GM21515 (cell line): ENCODE data around the gene CCN5.
"Not testable (repeated sequence)": the region's sequence is repeated elsewhere in the genome, so short reads cannot be mapped to it uniquely, and the experiment has no call there.

ENCODE experiments used
- ATAC-seq: cut with Tn5 transposase; IDR thresholded peaks from one replicate; pipeline ENCODE4 v1.9.1; 2021; ENCODE audit not compliant: unreplicated experiment

The CCN5 gene, protein sequence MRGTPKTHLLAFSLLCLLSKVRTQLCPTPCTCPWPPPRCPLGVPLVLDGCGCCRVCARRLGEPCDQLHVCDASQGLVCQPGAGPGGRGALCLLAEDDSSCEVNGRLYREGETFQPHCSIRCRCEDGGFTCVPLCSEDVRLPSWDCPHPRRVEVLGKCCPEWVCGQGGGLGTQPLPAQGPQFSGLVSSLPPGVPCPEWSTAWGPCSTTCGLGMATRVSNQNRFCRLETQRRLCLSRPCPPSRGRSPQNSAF

DNA sequence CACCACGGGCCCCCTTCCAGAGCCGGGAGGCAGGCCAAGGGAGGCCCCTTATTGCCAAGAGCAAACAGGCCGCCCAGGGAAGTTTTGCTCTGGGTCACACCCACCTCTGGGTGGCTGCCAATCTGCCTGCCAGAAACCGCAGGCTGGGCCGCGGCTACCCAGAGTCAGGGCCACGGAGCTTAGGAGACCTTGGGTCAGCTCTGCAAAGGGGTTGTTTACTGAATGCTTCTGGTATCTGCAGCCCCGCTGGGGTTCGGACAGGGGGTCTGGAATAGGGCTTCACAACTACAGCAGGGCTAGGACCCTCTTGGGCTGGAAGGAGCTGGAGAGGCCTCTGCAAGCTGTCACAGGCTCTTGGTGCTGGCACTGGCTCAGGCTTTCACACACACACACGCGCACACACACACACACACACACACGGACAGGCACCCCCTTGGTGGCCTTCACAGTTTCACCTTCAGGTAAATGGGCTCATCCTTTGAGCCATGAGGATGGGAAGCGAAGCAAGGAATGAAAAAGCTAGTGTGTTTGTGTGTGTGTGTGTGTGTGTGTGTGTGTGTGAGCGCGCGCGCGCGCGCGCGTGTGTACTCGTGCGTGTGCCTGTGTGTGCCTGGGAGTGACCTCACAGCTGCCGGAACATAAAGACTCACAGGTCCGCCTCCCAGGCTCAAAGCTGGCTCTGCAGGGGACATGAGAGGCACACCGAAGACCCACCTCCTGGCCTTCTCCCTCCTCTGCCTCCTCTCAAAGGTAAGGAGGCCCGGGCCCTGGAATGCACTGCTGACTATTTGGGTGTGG, at the start of gene CCN5:
CCN5 (plus strand) TSS at position 669 of the 798 bp plus-strand sequence; CDS start at position 691, 22 bp downstream.
- ATAC-seq: no peak

DNA sequence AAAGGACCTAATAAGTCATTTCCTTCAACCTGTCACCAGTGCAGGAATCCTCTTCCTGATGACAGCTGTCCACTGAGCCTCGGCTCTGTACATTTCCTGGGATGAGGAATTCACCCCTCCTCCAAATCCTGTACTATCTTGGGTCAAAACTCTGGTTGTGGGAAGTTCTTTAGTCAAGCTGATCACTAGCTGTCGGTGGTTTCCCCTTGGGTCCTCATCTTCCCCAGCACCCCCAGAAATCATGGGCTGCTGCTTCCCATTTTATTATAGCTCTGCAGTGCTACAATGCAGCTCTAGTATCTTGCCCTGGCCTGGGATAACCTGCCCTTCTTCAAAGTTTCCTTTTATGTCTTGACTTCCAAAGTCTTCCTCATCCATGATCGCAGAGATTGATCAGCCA, 49.1 kb upstream of the CCN5 start:
- no peak for ATAC-seq

DNA sequence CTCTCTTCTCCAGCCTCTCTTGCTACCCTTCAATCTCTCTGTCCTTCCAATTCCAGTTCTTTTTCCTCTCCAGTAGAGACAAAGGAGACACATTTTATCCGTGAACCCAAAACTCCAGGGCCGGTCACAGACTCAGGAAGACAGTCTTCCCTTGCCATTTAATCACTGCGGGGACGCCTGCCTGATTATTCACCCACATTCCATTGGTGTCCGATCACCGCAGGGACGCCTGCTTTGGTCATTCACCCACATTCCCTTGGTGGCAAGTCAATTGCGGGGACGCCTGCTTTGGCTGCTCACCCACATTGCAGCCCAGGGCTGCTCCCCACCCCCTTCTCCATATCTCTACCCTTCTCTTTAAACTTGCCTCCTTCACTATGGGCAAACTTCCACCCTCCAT, 44.3 kb upstream of the CCN5 start:
- not testable (repeated sequence) for ATAC-seq

DNA sequence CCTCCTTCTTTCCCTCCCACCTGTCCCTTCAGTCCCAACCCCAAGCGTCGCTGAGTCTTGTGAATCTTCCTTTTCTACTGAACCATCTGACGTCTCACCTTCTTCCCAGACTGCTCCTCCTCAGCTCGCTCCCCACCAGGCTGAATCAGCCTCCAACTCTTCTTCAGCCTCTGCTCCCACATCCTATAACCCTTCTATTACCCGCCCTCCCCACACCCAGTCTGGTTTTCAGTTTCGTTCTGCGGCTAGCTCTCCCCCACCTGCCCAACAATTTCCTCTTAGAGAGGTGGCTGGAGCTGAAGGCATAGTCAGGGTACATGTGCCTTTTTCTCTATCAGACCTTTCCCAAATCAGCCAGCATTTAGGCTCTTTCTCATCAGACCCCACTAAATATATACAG, 43.6 kb upstream of the CCN5 start:
- ATAC-seq: not testable (repeated sequence)

DNA sequence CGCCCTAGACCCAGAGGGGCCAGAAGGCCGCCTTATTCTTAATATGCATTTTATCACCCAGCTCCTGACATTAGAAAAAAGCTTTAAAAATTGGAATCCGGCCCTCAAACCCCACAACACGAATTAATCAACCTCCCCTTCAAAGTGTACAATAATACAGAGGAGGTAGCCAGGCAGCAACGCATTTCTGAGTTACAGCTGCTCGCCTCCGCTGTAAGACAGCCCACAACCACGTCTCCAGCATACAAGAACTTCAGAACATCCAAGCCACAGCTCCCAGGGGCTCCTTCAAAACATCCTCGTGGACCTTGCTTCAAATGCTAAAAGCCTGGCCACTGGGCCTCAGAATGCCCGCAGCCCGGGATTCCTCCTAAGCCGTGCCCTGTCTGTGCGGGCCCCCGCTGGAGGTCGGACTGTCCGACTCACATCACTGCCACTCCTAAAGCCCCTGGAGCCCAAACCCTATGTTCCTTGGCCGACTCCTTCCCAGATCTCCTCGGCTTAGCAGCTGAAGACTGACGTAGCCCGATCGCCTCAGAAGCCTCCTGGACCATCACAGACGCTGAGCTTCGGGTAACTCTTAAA, 42.8 kb upstream of the CCN5 start:
- ATAC-seq: not testable (repeated sequence)

DNA sequence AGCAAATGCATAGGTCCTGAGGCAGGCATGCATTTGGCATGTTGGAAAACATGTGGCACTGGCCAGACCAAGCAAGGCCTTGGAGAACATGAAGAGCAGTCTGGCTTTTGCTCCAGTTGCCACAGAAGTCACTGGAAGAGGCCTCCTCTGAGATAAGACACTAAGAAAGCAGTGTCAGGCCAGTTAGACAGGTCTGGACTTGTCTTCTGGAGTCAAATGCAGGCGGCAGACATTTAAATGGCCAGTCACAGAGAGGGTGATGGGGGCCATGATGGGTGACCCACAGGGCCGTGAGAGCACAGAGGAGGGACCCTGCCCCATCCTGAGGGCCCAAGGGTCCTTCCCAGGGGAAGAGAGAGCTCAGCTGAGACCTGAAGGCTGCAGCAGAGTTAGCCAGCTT, 36.9 kb upstream of the CCN5 start:
- no peak for ATAC-seq

DNA sequence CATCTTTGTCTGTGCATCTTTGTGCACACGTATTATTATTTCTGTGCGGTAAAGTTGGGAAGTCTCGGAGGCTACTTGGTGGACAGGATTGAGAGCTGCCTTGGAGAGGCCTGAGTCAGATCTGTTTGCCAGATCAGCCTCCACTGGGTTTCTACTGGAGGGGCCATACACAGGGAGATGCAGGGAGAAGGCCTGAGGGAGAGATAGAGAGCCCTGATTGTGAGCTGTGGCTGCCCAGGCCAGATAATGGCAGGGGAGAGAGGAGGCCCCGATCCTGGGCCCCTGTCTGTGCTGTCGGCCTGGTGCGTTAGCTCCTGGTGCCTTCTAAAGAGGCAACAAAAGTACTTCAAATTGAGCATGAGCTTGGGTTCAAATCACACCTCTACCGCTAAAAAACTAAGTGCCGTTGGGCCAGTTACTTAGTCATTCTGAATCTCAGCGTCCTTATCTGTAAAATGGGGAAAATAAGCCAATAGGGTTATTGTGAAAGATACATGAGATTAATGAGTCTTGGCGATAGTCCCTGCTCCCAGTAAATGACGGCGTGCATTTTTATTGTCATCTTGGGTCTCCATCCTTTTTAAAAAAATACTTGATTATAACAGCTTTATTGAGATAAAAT, 36.1 kb upstream of the CCN5 start:
- ATAC-seq: no peak

DNA sequence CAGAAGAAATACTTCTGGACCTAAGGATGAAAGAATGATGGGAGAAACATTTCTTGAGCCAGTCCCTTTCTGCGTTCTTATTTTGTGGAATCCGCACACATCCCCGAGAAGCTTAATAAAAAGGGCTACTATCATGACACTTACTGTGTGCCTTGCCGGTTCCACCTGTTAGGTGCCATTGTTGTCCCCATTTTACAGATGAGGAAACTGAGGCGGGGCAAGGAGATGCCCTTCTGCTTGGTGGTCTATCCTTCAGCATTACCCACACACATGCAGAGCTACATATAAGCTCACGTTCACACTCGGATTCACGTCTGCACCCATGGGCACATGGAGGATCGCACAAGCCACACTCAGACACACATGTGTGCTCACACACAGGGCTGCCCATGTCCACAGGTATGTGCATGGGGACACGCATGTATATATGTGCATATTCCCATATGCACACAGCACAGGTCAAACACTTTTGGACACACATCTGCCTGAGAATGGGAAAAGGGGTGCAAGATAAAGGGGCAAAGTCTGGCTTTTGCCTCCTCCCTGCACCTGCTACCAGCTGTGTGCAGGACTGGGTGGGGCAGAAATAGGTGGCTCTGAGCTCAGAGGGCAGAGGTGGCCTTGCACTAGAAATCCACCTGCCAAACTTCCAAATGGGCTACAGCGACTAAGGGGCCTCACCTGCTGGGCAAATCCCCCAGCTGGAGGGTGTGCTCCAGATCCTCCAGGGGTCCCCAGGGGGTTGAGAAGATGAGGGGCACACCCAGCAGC, 33.2 kb upstream of the CCN5 start:
- no peak for ATAC-seq

DNA sequence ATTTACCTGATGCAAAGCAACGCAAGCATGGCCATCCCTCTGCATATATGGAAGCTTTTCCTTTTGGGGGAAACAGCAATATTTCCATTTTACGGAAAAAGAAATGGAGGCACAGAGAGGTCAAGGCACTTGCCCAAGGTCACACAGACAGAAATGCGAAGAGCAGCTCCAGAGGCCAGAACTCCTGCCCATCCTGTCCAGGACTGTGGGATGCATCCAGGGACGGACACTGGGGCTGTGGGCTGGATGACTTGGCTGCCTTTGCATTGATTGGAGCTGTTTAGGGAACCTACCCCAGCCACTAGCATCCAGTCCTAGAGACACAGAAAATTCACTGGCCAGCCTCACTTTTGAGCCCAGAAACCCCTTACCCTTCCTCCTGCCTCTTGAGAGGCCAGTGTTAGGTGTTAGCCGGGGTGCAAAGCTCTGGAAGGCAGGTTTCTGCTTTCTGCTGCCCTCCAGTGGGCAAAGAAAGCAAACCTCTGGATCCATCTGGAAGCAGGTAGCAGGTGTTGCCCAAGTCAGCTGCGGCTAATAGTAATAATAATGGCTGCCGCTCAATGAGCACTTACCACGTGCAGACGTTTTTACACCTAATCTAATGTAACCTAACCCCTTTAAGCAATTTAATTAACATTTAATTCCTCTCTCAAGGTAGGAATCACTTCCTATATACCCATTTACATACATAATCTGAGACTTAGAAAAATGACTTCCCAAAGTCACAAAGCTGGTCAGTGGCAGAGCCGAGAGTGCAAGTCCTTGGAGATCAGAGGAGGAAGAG, 31.7 kb upstream of the CCN5 start:
- no peak for ATAC-seq

DNA sequence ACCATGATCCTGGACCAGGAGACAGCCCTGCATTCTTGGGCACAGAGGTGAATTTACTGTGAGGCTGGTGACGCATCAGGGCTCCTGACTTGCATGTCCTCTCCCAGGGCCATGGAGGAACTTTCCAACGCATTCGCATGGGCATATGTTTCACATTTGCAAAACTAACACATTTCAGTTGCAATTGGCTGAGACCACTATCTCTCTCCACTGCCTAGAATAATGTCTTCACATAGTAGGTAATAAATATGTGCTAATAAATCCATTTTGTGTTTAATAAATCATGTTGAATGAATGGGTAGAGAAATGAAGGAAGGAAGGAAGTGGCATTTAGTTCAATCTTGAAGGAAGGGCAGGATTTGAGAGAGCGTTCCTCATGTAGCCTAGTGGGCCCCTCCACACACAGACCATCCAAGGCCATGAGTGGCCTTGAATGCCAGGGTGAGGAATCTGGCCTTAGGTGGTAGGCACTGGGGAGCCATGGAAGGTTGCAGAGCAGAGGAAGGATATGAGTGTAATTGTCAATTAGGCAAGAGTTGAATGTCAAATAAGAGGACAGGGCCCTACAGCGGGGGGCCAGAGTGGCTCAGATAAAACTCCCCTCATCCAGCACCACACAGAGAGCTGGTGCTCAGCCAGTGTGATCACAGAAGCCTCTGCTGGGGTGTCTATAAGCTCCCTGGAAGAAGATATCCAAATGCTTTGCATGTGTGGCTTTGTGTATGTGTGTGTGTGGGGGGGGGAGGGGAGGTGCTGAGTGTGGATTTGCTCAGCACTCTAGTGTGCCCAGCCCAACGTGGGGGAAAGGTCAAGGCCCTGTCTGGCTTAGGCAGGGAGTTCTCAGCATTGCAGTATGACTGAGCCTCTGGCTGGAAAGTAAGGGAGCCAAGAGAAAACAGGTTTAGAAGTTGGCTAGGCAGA, 30.9 kb upstream of the CCN5 start:
- ATAC-seq: no peak

DNA sequence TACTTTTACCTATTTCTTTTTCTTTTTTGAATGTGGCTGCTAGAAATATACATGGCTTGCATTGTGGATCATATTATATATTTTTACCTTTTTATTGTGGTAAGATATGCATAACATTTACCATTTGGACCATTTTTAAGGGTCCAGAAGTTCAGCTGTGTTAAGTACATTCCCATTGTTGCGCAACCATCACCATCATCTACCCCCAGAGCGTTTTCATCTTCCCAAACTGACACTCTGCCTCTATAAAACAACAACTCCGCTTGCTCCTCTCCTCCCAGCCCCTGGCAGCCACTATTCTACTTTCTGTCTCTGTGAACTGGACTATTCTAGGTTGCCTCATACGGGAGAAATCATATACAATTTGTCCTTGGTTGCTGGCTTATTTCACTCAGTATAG, 28.2 kb upstream of the CCN5 start:
- no peak for ATAC-seq

DNA sequence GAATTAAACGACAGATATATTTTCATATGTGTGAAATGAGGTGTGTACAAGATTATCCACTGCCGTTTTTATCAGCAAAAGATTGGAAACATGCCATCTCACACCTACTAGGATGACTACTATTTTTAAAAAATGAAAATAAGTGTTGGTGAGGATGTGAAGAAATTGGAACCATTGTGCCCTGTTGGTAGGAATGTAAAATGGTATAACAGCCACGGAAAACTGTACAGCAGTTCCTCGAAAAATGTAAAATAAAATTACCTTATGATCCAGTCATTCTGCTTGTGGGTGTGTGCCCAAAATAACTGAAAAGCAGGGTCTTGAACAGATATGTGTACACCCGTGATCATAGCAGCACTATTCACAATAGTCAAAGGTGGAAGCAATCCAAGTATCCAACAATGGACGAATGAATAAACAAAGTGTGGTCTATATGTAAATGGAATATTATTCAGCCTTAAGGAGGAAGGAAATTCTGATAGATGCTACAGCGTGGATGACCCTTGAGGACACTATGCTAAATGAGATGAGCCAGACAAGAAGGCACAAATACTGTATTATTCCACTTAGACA, 27.0 kb upstream of the CCN5 start:
- no peak for ATAC-seq

DNA sequence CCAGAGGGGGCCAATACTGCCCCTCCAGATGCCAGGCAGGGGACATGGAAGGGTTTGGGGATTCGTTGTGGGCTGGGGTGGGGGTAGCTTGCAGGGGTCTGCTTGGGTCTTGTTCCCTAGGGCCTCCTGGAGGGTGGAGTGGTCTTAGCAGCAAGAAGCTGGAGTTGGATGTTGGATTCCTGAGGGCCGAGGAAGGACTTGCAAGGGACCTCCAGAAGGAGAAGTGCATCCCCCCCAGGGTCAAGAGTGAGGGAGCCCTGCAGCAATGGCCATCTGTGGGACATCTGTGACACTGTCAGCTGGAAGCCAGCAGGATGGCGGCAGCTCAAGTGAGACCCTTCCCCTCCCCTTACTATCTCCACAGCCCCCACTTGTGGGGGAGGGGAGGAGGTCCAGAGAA, 25.4 kb upstream of the CCN5 start:
- no peak for ATAC-seq

DNA sequence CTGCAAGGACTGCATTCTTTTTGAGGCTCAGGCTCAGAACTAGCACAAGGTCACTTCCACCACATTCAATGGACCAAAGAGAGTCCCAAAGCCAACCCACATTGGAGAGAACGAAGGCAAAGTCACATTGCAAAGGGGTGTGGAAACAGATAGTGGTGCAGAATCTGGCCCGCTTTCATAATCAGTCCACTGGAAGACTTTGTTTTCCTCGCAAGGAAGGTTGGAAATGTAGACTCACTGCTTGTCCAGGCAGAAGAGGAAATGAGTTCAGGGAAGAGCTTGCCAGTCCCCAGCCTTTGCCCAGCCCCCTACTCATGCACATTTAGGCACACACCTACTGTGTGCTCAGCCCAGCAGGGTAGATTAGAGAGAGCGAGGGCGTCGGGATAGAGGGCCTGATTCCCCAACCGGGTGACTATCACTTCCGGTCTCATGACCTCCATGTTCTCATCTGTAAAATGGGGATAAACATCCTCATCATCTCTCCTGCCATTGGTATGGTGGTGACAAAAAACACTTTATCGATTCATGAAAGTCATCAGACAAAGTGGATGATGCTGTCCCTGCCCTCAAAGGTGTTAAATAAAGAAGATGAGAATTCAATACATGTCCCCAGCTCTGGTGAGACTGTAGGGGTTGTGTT, 24.3 kb upstream of the CCN5 start:
- no peak for ATAC-seq

DNA sequence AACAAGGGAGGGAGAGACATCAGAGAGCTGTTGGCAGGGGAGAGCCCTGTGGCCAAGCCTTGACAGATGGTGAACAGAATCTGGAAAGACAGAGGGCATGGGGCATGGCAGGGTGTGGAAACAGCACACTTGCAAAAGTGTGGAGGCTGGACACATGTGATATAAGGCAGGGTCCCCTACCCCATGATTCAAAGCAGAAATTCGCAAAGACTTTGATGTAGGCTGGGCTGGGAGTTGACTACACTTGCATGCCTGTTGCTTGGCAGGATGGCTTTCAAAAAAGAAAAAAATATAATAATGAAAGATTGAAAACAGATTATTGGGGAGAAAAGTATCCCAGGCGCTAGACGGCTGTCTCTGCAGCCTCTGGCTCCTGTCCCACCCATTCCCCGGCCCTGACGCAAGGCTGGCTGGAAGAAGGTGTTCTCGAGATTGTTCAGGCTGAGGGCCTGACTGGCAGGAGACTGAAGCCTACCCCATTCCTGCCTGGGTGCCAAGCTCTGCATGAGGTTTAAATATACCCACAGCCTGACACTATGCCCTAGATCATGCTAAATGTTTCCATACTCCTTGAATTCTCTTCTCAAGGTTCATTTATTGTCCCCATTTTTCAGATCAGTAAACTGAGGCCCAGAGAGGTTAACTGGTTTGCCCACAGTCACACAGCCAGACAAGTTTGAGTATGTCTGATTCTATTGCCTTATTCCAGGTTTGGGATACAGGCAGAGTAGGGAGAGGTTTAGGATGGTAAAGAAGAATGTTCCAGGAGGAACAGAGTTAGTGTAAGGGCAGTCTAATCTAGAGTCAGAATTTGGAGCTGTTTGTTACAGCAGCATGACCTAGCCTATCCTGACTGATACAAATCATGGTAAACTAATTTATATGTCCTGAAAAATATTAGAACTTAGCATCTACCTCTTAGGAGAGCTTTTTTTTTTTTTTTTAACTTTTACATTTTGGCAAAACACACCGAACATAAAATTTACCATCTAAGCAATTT, 23.4 kb upstream of the CCN5 start:
- ATAC-seq: no peak

DNA sequence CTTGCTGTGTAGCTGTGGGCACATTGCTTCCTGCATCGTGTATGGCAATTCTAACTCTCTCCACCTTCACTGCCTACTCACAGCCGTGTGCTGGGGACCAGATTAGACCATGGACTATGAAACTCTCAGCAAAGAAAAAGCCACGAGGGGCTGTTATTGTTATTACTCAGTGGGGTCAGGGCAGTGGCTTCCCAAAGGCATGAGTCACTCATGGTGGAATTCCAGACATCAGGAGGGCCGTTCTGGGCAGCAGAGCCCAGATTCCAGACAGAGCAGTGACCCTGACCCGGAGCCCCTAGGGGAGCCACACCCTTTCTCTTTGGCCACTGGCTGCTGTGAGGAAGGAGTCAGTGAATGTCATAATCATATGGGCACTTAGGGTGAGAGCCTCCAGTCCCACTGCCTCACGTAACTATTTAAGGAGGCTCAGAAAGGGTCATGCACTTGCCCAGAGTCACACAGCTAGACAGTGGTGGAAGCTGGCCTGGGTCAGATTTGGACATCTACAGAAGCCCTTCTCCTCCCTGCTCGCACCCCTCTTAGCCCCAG, 22.2 kb upstream of the CCN5 start:
- no peak for ATAC-seq

DNA sequence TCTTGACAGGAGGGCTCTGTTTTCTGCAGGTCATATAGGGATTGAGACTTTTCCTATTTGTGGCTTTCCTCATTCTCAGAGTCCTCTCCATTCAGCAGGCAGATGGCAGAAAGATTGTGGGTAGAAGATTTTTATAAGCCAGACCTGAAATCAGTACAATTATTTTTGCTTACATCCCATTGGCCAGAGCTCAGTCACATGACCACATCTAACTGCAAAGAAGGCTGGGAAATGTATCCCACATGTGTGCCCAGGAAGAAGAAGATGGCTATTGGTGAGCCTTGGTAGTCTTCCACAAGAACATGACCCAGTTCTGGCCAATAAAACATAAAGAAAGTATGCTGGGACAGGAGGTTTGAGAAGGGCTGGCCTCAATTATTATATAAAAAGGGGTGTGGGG, 21.5 kb upstream of the CCN5 start:
- ATAC-seq: no peak
